WTC11 (cell line): Measurements from ENCODE around the gene TNFRSF4.

Experiments
- ELF4 ChIP-seq: sonication (generic); formaldehyde crosslinking; IDR thresholded peaks from 2 replicates; pipeline ENCODE4 v1.8.1; 2022; ENCODE audit warnings: low read depth, mild to moderate bottlenecking, moderate library complexity, missing genetic modification reagents
- FOXJ3 ChIP-seq: sonication (generic); formaldehyde crosslinking; IDR thresholded peaks from 2 replicates; pipeline ENCODE4 v1.9.0; 2021; ENCODE audit warnings: missing genetic modification reagents, mild to moderate bottlenecking, borderline replicate concordance
- IRF2 ChIP-seq: sonication (generic); formaldehyde crosslinking; IDR thresholded peaks from 2 replicates; pipeline ENCODE4 v1.8.0; 2022; ENCODE audit warnings: low read depth, missing genetic modification reagents, borderline replicate concordance
- RELA ChIP-seq: sonication (generic); formaldehyde crosslinking; IDR thresholded peaks from 2 replicates; pipeline ENCODE4 v1.8.1; 2022; ENCODE audit warnings: missing genetic modification reagents, mild to moderate bottlenecking, borderline replicate concordance
- TF ChIP-seq, protein P1 (sequence below): fragments of 200-600 bp; IDR thresholded peaks from 2 replicates; pipeline ENCODE4 v1.8.0; 2022; ENCODE audit warnings: antibody characterized with exemption

- TF ChIP-seq RELA (no peak), FOXJ3 (CRISPR knock-in tag) (no peak), ELF4 (CRISPR knock-in tag) (no peak), IRF2 (no peak)
- TF ChIP-seq, protein P1, sequence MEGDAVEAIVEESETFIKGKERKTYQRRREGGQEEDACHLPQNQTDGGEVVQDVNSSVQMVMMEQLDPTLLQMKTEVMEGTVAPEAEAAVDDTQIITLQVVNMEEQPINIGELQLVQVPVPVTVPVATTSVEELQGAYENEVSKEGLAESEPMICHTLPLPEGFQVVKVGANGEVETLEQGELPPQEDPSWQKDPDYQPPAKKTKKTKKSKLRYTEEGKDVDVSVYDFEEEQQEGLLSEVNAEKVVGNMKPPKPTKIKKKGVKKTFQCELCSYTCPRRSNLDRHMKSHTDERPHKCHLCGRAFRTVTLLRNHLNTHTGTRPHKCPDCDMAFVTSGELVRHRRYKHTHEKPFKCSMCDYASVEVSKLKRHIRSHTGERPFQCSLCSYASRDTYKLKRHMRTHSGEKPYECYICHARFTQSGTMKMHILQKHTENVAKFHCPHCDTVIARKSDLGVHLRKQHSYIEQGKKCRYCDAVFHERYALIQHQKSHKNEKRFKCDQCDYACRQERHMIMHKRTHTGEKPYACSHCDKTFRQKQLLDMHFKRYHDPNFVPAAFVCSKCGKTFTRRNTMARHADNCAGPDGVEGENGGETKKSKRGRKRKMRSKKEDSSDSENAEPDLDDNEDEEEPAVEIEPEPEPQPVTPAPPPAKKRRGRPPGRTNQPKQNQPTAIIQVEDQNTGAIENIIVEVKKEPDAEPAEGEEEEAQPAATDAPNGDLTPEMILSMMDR: no peak
Measured at GRCh38 chr1:1181938-1182410, 32.0 kb downstream of the TNFRSF4 start.
